ENCODE results near the gene MBNL1.
A peak's percentile ranks its signal among the peaks of the same experiment; 100 is the strongest.
"Not testable (repeated sequence)": the region's sequence is repeated elsewhere in the genome, so short reads cannot be mapped to it uniquely, and the experiment has no call there.

MBNL1 gene

GRCh38 chr3:152397348-152397747 is 128.6 kb downstream of the MBNL1 start:
- not testable (repeated sequence) for DNase-seq

- DNase-seq: no peak
Observed at GRCh38 chr3:152398495-152398894, 129.8 kb downstream of the MBNL1 start.

- DNase-seq: no peak
Observed at GRCh38 chr3:152399374-152399773, 130.6 kb downstream of the MBNL1 start.

- DNase-seq: no peak
Observed at GRCh38 chr3:152400887-152401286, 132.2 kb downstream of the MBNL1 start.

- no peak for DNase-seq
Observed at GRCh38 chr3:152402695-152403451, 134.1 kb downstream of the MBNL1 start.

- DNase-seq: peak in 22 of 51 donors; percentile 1 to 62 (median 12)
Observed at GRCh38 chr3:152403632-152404066, 134.9 kb downstream of the MBNL1 start.

- no peak for DNase-seq
Observed at GRCh38 chr3:152404976-152405375, 136.2 kb downstream of the MBNL1 start.

GRCh38 chr3:152405915-152406802 is 137.4 kb downstream of the MBNL1 start:
- no peak for DNase-seq

- DNase-seq: no peak
Observed at GRCh38 chr3:152413240-152413639, 144.5 kb downstream of the MBNL1 start.

- DNase-seq: no peak
Observed at GRCh38 chr3:152416808-152417580, 148.3 kb downstream of the MBNL1 start.

- no peak for DNase-seq
Observed at GRCh38 chr3:152419748-152420147, 151.0 kb downstream of the MBNL1 start.

GRCh38 chr3:152421162-152421561 is 152.4 kb downstream of the MBNL1 start:
- no peak for DNase-seq

- no peak for DNase-seq
Observed at GRCh38 chr3:152426393-152426792, 157.7 kb downstream of the MBNL1 start.

- DNase-seq: no peak
Observed at GRCh38 chr3:152428577-152428976, 159.8 kb downstream of the MBNL1 start.

GRCh38 chr3:152430223-152431002 is 161.7 kb downstream of the MBNL1 start:
- DNase-seq: no peak

GRCh38 chr3:152434142-152434541 is 165.4 kb downstream of the MBNL1 start:
- DNase-seq: no peak

GRCh38 chr3:152435210-152435609 is 166.5 kb downstream of the MBNL1 start:
- not testable (repeated sequence) for DNase-seq

GRCh38 chr3:152436707-152437590 is 168.2 kb downstream of the MBNL1 start:
- DNase-seq: no peak

GRCh38 chr3:152438181-152438580 is 169.5 kb downstream of the MBNL1 start:
- DNase-seq: no peak

GRCh38 chr3:152438706-152439105 is 170.0 kb downstream of the MBNL1 start:
- DNase-seq: no peak
